Naive thymus-derived CD8-positive, alpha-beta T cell (primary cell): ENCODE results near the gene TRAF3. TPM values are rescaled to one million over a fixed set of nuclear protein-coding genes. Genes with fewer than 3 reads are reported as not detected.
"Not testable (repeated sequence)": the region's sequence is repeated elsewhere in the genome, so short reads cannot be mapped to it uniquely, and the experiment has no call there.

Experiments
- ATAC-seq, 2 donors: fragments of 150-1000 bp; cut with Tn5 transposase in 1 of 2; sonication (Bioruptor Pico), chemical (Tn5 transposase) in 1 of 2; 1 replicate in 1 of 2; 2 replicates in 1 of 2; pipeline ENCODE4 v1.10.0; 2021; ENCODE audit warnings: mild to moderate bottlenecking in 2 of 2, moderate library complexity in 2 of 2
- POLR2A ChIA-PET: fragments of 350-600 bp; sonication (Branson Sonifier 250); formaldehyde crosslinking; loops from one replicate; lab custom pipeline; 2021; ENCODE audit warnings: antibody characterized with exemption; lab: Charles Lee
- DNase-seq, 10 donors: peaks; one replicate each; pipeline versions ENCODE4 v3.0.0 to v3.0.0-alpha.2; 2020 to 2022
- H3K27ac Mint-ChIP-seq, 10 donors: one replicate each; pipeline ENCODE4 v1.8.0; 2020 to 2022; ENCODE audit warnings: mild to moderate bottlenecking in 10 of 10, mixed read lengths in 10 of 10, moderate library complexity in 4 of 10, inconsistent platforms in 1 of 10
- H3K27me3 Mint-ChIP-seq, 5 donors: one replicate each; pipeline ENCODE4 v1.8.0; 2021 to 2022; ENCODE audit warnings: mixed read lengths in 5 of 5
- H3K36me3 Mint-ChIP-seq, 3 donors: one replicate each; pipeline ENCODE4 v1.8.0; 2020 to 2022; ENCODE audit warnings: mixed read lengths in 3 of 3, mild to moderate bottlenecking in 2 of 3, inconsistent platforms in 1 of 3
- H3K4me1 Mint-ChIP-seq, 4 donors: one replicate each; pipeline ENCODE4 v1.8.0; 2021 to 2022; ENCODE audit warnings: mixed read lengths in 4 of 4
- H3K4me3 Mint-ChIP-seq, 10 donors: one replicate each; pipeline ENCODE4 v1.8.0; 2020 to 2022; ENCODE audit warnings: mild to moderate bottlenecking in 10 of 10, mixed read lengths in 10 of 10, moderate library complexity in 6 of 10, inconsistent platforms in 1 of 10
- H3K9me3 Mint-ChIP-seq, 9 donors: one replicate each; pipeline ENCODE4 v1.8.0; 2020 to 2022; ENCODE audit warnings: mixed read lengths in 9 of 9, mild to moderate bottlenecking in 3 of 9, inconsistent platforms in 1 of 9, moderate library complexity in 1 of 9
- polyA plus RNA-seq, 3 donors: library from polyadenylated mRNA; unstranded; fragments of 300-500 nt; fragmentation: Illumina TruSeq; gene quantifications; one replicate each; pipeline ENCODE4 v1.2.3, GENCODE V29; 2021
- total RNA-seq, 8 experiments: library from RNA in 2 of 8; stranded (reverse) in 2 of 8; gene quantifications; one replicate each; pipeline ENCODE4 v1.2.3 and lab custom pipeline; 2021 to 2026

The TRAF3 gene
- total and polyA plus RNA-seq, 5 experiments from 2014 or later: 13.3 to 45.2 (median 18.5) TPM

- Mint-ChIP-seq H3K27me3 (no peaks in the 10 kb centered on the region), H3K27ac (no peak overlapping the region), H3K4me1 (peaks cover 0 to 3% (median 0%) of the 10 kb centered on the region in 4 donors), H3K36me3 (no peaks in the 10 kb centered on the region), H3K9me3 (no peaks in the 10 kb centered on the region), H3K4me3 (no peak overlapping the region)
- no peak for ATAC-seq
- no peak for DNase-seq
- POLR2A ChIA-PET: no interaction called here
Measured at GRCh38 chr14:102757646-102758045, 19.6 kb upstream of the TRAF3 start.

- ATAC-seq (no peak), DNase-seq (no peak)
- POLR2A ChIA-PET: interaction anchor here (0.6 kb wide), 1 partner anchor 787 kb away, joined by 3 read pairs; no protein-coding TSS in a partner anchor
- H3K27ac Mint-ChIP-seq: peak overlapping the region in 1 of 10 donors; percentile 29
- H3K4me3 Mint-ChIP-seq: no peak overlapping the region
- H3K4me1 Mint-ChIP-seq: peaks cover 0 to 3% (median 0%) of the 10 kb centered on the region in 4 donors
- H3K36me3 Mint-ChIP-seq: no peaks in the 10 kb centered on the region
- H3K9me3 Mint-ChIP-seq: no peaks in the 10 kb centered on the region
- no peaks in the 10 kb centered on the region for H3K27me3 Mint-ChIP-seq
Measured at GRCh38 chr14:102758087-102758486, 19.2 kb upstream of the TRAF3 start.

- Mint-ChIP-seq H3K9me3 (no peaks in the 10 kb centered on the region), H3K4me3 (no peak overlapping the region), H3K27ac (no peak overlapping the region), H3K27me3 (peaks cover 0 to 3% (median 0%) of the 10 kb centered on the region in 5 donors), H3K36me3 (no peaks in the 10 kb centered on the region), H3K4me1 (peaks cover 0 to 2% (median 0%) of the 10 kb centered on the region in 4 donors)
- POLR2A ChIA-PET: interaction anchor here (0.6 kb wide), 1 partner anchor 32 kb away, joined by 4 read pairs; no protein-coding TSS in a partner anchor
- ATAC-seq (no peak), DNase-seq (no peak)
Measured at GRCh38 chr14:102759456-102760187, 17.6 kb upstream of the TRAF3 start.

GRCh38 chr14:102760496-102761193 is 16.6 kb upstream of the TRAF3 start:
- Mint-ChIP-seq H3K27me3 (peaks cover 0 to 3% (median 0%) of the 10 kb centered on the region in 5 donors), H3K4me1 (peaks cover 0 to 2% (median 0%) of the 10 kb centered on the region in 4 donors), H3K36me3 (no peaks in the 10 kb centered on the region), H3K9me3 (no peaks in the 10 kb centered on the region), H3K27ac (no peak overlapping the region), H3K4me3 (no peak overlapping the region)
- POLR2A ChIA-PET: interaction anchor here (0.6 kb wide), 1 partner anchor 31 kb away, joined by 4 read pairs; no protein-coding TSS in a partner anchor
- ATAC-seq (no peak), DNase-seq (no peak)

GRCh38 chr14:102761206-102761605 is 16.0 kb upstream of the TRAF3 start:
- H3K36me3 Mint-ChIP-seq: no peaks in the 10 kb centered on the region
- H3K27me3 Mint-ChIP-seq: peaks cover 0 to 3% (median 0%) of the 10 kb centered on the region in 5 donors
- ATAC-seq: no peak
- peaks cover 0 to 2% (median 0%) of the 10 kb centered on the region in 4 donors for H3K4me1 Mint-ChIP-seq
- no peak for DNase-seq
- POLR2A ChIA-PET: no interaction called here
- H3K27ac Mint-ChIP-seq: no peak overlapping the region
- H3K9me3 Mint-ChIP-seq: no peaks in the 10 kb centered on the region
- no peak overlapping the region for H3K4me3 Mint-ChIP-seq

- DNase-seq: no peak
- ATAC-seq: no peak
- Mint-ChIP-seq H3K4me3 (no peak overlapping the region), H3K27ac (no peak overlapping the region), H3K27me3 (peaks cover 0 to 3% (median 0%) of the 10 kb centered on the region in 5 donors), H3K4me1 (peaks cover 0 to 21% (median 0%) of the 10 kb centered on the region in 4 donors), H3K9me3 (no peaks in the 10 kb centered on the region), H3K36me3 (no peaks in the 10 kb centered on the region)
- POLR2A ChIA-PET: no interaction called here
Measured at GRCh38 chr14:102764220-102764671, 13.0 kb upstream of the TRAF3 start.

GRCh38 chr14:102765770-102766169 is 11.5 kb upstream of the TRAF3 start:
- H3K4me3 Mint-ChIP-seq, H3K9me3 Mint-ChIP-seq, DNase-seq, H3K27me3 Mint-ChIP-seq, H3K27ac Mint-ChIP-seq, ATAC-seq, H3K36me3 Mint-ChIP-seq: not testable (repeated sequence)
- H3K4me1 Mint-ChIP-seq: peaks cover 0 to 23% (median under 1%) of the 10 kb centered on the region in 4 donors
- POLR2A ChIA-PET: interaction anchor here (0.6 kb wide), 2 partner anchors 9 to 1014 kb away, joined by 3 to 6 read pairs; no protein-coding TSS in a partner anchor

- Mint-ChIP-seq H3K4me1 (peaks cover 0 to 28% (median 5%) of the 10 kb centered on the region in 4 donors), H3K36me3 (no peaks in the 10 kb centered on the region), H3K27ac (peak overlapping the region in 3 of 10 donors; percentile 16 to 90 (median 56)), H3K9me3 (no peaks in the 10 kb centered on the region), H3K4me3 (peak overlapping the region in 1 of 10 donors; percentile 47), H3K27me3 (peaks cover 0 to 3% (median 0%) of the 10 kb centered on the region in 5 donors)
- peak in 1 of 2 donors; percentile 72 for ATAC-seq
- peak in 1 of 10 donors; percentile 38 for DNase-seq
- POLR2A ChIA-PET: interaction anchor here (0.6 kb wide), 1 partner anchor 86 kb away, joined by 3 read pairs; no protein-coding TSS in a partner anchor
Measured at GRCh38 chr14:102768223-102769048, 8.8 kb upstream of the TRAF3 start.

- no peak for ATAC-seq
- Mint-ChIP-seq H3K27ac (peak overlapping the region in 3 of 10 donors; percentile 4 to 90 (median 16)), H3K36me3 (no peaks in the 10 kb centered on the region), H3K4me3 (no peak overlapping the region), H3K27me3 (peaks cover 0 to 3% (median 0%) of the 10 kb centered on the region in 5 donors), H3K9me3 (no peaks in the 10 kb centered on the region), H3K4me1 (peaks cover 0 to 30% (median 5%) of the 10 kb centered on the region in 4 donors)
- POLR2A ChIA-PET: no interaction called here
- DNase-seq: no peak
Measured at GRCh38 chr14:102769049-102769327, 8.3 kb upstream of the TRAF3 start.

GRCh38 chr14:102770147-102771123 is 6.8 kb upstream of the TRAF3 start:
- Mint-ChIP-seq H3K4me1 (peaks cover 8 to 38% (median 11%) of the 10 kb centered on the region in 4 donors), H3K9me3 (no peaks in the 10 kb centered on the region), H3K27me3 (no peaks in the 10 kb centered on the region), H3K36me3 (no peaks in the 10 kb centered on the region), H3K4me3 (no peak overlapping the region), H3K27ac (peak overlapping the region in 2 of 10 donors; percentile 53 to 63)
- ATAC-seq (no peak), DNase-seq (no peak)
- POLR2A ChIA-PET: no interaction called here

- no peak for ATAC-seq
- no peak overlapping the region for H3K4me3 Mint-ChIP-seq
- peaks cover 11 to 44% (median 16%) of the 10 kb centered on the region in 4 donors for H3K4me1 Mint-ChIP-seq
- H3K27ac Mint-ChIP-seq: peak overlapping the region in 3 of 10 donors; percentile 53 to 66 (median 63)
- H3K27me3 Mint-ChIP-seq: no peaks in the 10 kb centered on the region
- no peaks in the 10 kb centered on the region for H3K9me3 Mint-ChIP-seq
- POLR2A ChIA-PET: no interaction called here
- no peak for DNase-seq
- H3K36me3 Mint-ChIP-seq: no peaks in the 10 kb centered on the region
Measured at GRCh38 chr14:102771144-102771543, 6.1 kb upstream of the TRAF3 start.
